GM23338 (cell line): ENCODE data around the gene MAMSTR. TPM values are rescaled to one million over a fixed set of nuclear protein-coding genes. Genes with fewer than 3 reads are reported as not detected.

Source experiments
- ATAC-seq: fragments of 200-7000 bp; cut with Tn5 transposase; 3 replicates; pipeline ENCODE4 v1.9.1; 2020
- DNase-seq: peaks from one replicate; pipeline ENCODE4 v3.0.0-alpha.2; 2015; ENCODE audit warnings: low spot score
- H2AFZ ChIP-seq: fragments of 200-600 bp; sonication (generic); 2 replicates; pipeline ENCODE4 v1.8.0; 2016; ENCODE audit warnings: antibody characterized with exemption, mild to moderate bottlenecking, moderate library complexity
- H3F3A ChIP-seq: fragments of 200-600 bp; sonication (generic); replicated peaks from 2 replicates; pipeline ENCODE4 v1.8.0; 2017; ENCODE audit warnings: antibody characterized with exemption, mixed run types, low read depth
- H3K27ac ChIP-seq: fragments of 200-600 bp; sonication (generic); 2 replicates; pipeline ENCODE4 v1.6.1; 2016; ENCODE audit warnings: low read depth
- H3K27me3 ChIP-seq: fragments of 200-600 bp; sonication (generic); 2 replicates; pipeline ENCODE4 v1.8.0; 2016; ENCODE audit warnings: mild to moderate bottlenecking, mixed run types, moderate library complexity; ENCODE audit not compliant: insufficient read depth
- H3K36me3 ChIP-seq: fragments of 200-600 bp; sonication (generic); 2 replicates; pipeline ENCODE4 v1.8.0; 2016; ENCODE audit warnings: mild to moderate bottlenecking; ENCODE audit not compliant: insufficient read depth
- H3K4me1 ChIP-seq: fragments of 200-600 bp; sonication (generic); 2 replicates; pipeline ENCODE4 v1.8.0; 2016; ENCODE audit warnings: mild to moderate bottlenecking, moderate library complexity; ENCODE audit not compliant: insufficient read depth
- H3K4me2 ChIP-seq: fragments of 200-600 bp; sonication (generic); 2 replicates; pipeline ENCODE4 v1.7.1; 2017; ENCODE audit warnings: mixed run types
- H3K4me3 ChIP-seq: fragments of 200-600 bp; sonication (generic); 2 replicates; pipeline ENCODE4 v1.6.1; 2016; ENCODE audit warnings: mixed run types
- H3K79me2 ChIP-seq: fragments of 200-600 bp; sonication (generic); replicated peaks from 2 replicates; pipeline ENCODE4 v1.8.0; 2017; ENCODE audit warnings: mild to moderate bottlenecking; ENCODE audit not compliant: insufficient read depth
- H3K9me2 ChIP-seq: fragments of 200-600 bp; sonication (generic); 2 replicates; pipeline ENCODE4 v1.8.0; 2017; ENCODE audit not compliant: insufficient read depth
- H4K20me1 ChIP-seq: fragments of 200-600 bp; sonication (generic); replicated peaks from 2 replicates; pipeline ENCODE4 v1.8.0; 2017; ENCODE audit warnings: mild to moderate bottlenecking; ENCODE audit not compliant: insufficient read depth
- H3K27ac Mint-ChIP-seq: 2 replicates; pipeline ENCODE4 v1.8.0; 2020; ENCODE audit warnings: inconsistent platforms, mild to moderate bottlenecking, moderate library complexity, mixed read lengths
- H3K27me3 Mint-ChIP-seq: 3 replicates; pipeline ENCODE4 v1.8.0; 2022; ENCODE audit warnings: low read depth, mild to moderate bottlenecking, moderate library complexity, mixed read lengths, inconsistent platforms; ENCODE audit not compliant: insufficient read depth, poor library complexity
- H3K36me3 Mint-ChIP-seq: 3 replicates; pipeline ENCODE4 v1.8.0; 2021; ENCODE audit warnings: low read depth, mild to moderate bottlenecking, inconsistent platforms, moderate library complexity, mixed read lengths
- H3K4me1 Mint-ChIP-seq: 3 replicates; pipeline ENCODE4 v1.8.0; 2020; ENCODE audit warnings: mild to moderate bottlenecking, inconsistent platforms, mixed read lengths
- H3K4me3 Mint-ChIP-seq: 3 replicates; pipeline ENCODE4 v1.8.0; 2021; ENCODE audit warnings: moderate library complexity, mild to moderate bottlenecking, inconsistent platforms, mixed read lengths
- H3K9me3 Mint-ChIP-seq: 3 replicates; pipeline ENCODE4 v1.8.0; 2020; ENCODE audit warnings: moderate library complexity, mild to moderate bottlenecking, inconsistent platforms, mixed read lengths
- CREB1 ChIP-seq: fragments of 250-450 bp; sonication (Bioruptor Pico); IDR thresholded peaks from 2 replicates; pipeline ENCODE4 v1.5.0; 2020; ENCODE audit warnings: low read depth, mild to moderate bottlenecking, moderate library complexity
- EZH2 ChIP-seq: fragments of 200-600 bp; sonication (generic); IDR thresholded peaks from one replicate; pipeline ENCODE4 v1.8.0; 2017; ENCODE audit warnings: antibody characterized with exemption, mild to moderate bottlenecking, low read depth; ENCODE audit not compliant: unreplicated experiment
- EZH2phosphoT487 ChIP-seq: fragments of 200-600 bp; sonication (generic); IDR thresholded peaks from one replicate; pipeline ENCODE4 v1.8.1; 2018; ENCODE audit warnings: antibody characterized with exemption; ENCODE audit not compliant: unreplicated experiment
- JUNB ChIP-seq: IDR thresholded peaks from one replicate; pipeline ENCODE4 v1.6.1; 2016; ENCODE audit warnings: antibody characterized with exemption; ENCODE audit not compliant: unreplicated experiment
- NANOG ChIP-seq: IDR thresholded peaks from 2 replicates; pipeline ENCODE4 v1.6.1; 2016; ENCODE audit warnings: antibody characterized with exemption, borderline replicate concordance
- POLR2AphosphoS5 ChIP-seq: IDR thresholded peaks from 2 replicates; pipeline ENCODE4 v1.6.1; 2016; ENCODE audit warnings: antibody characterized with exemption, low read depth
- STAT1 ChIP-seq: IDR thresholded peaks from one replicate; pipeline ENCODE4 v1.6.1; 2016; ENCODE audit warnings: antibody characterized with exemption; ENCODE audit not compliant: unreplicated experiment
- ZNF114 ChIP-seq: fragments of 250-450 bp; sonication (Bioruptor Pico); IDR thresholded peaks from 2 replicates; pipeline ENCODE4 v1.5.0; 2020; ENCODE audit warnings: mild to moderate bottlenecking, moderate library complexity
- ZNF331 ChIP-seq: fragments of 250-450 bp; sonication (Bioruptor Pico); IDR thresholded peaks from 2 replicates; pipeline ENCODE4 v1.5.0; 2020; ENCODE audit warnings: low read depth, mild to moderate bottlenecking, moderate library complexity
- polyA plus RNA-seq: library from polyadenylated mRNA; unstranded; fragments of >200 nt; fragmentation: Nextera tagmentation; extraction: Ambion mirVana; gene quantifications from 2 replicates; pipeline ENCODE4 v1.2.1, GENCODE V29; 2016
- total RNA-seq: library from RNA; depleted of rRNA; stranded (reverse); fragments of >200 nt; shearing (Covaris generic); gene quantifications from 2 replicates; pipeline ENCODE4 v1.2.3, GENCODE V29; 2014
- TF ChIP-seq, protein P1 (sequence below): IDR thresholded peaks from 2 replicates; pipeline ENCODE4 v1.6.1; 2016; ENCODE audit warnings: antibody characterized with exemption
- TF ChIP-seq, protein P2 (sequence below), 2 experiments: fragments of 200-600 bp in 1 of 2; sonication (generic) in 1 of 2; conservative IDR thresholded peaks; 2 replicates each; pipeline versions ENCODE4 v1.5.1 to v1.6.1; 2016 to 2017; ENCODE audit warnings: antibody characterized with exemption in 2 of 2, low read depth in 2 of 2, mild to moderate bottlenecking in 2 of 2, moderate library complexity in 1 of 2
- TF ChIP-seq, protein P3 (sequence below): fragments of 250-450 bp; sonication (Bioruptor Pico); IDR thresholded peaks from 2 replicates; pipeline ENCODE4 v1.5.0; 2020; ENCODE audit warnings: mild to moderate bottlenecking, moderate library complexity
- TF ChIP-seq, protein P4 (sequence below): IDR thresholded peaks from one replicate; pipeline ENCODE4 v1.6.1; 2018; ENCODE audit warnings: antibody characterized with exemption; ENCODE audit not compliant: unreplicated experiment

MAMSTR gene
- total and polyA plus RNA-seq, 2 experiments from 2014 or later: 1.9 to 2.0 TPM

DNA sequence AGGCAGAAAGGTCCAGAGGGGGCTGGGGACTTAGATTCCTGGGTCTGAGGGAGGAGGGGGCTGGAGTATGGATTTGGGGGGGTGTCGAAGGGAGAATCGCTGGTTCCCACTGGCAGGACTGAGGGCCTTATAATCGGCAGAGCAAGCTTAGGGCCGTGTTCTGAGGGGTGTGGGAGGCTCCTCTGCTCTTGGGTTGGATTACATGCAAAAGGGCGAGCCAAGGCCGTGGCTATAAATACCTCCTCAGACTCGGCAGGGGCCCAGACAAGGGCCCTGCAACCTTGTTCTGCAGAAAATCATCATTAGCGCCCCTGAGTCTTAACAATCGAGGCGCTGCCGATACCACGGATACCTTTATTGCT is 707 bp upstream of the MAMSTR start:
- H3K4me2 ChIP-seq: peak overlapping the region; percentile 70

More for the DNA sequence above, 707 bp upstream of the MAMSTR start:
- Histone ChIP-seq H3K27ac (no peak overlapping the region), H3K4me1 (peaks cover 34% of the 10 kb centered on the region), H3K79me2 (no peaks in the 10 kb centered on the region), H3K9me2 (no peaks in the 10 kb centered on the region), H3K27me3 (no peaks in the 10 kb centered on the region), H4K20me1 (no peaks in the 10 kb centered on the region), H3K4me3 (peak overlapping the region; percentile 58), H3F3A (peaks cover 9% of the 10 kb centered on the region; the same call in 1 of the 2 replicates), H3K36me3 (no peaks in the 10 kb centered on the region), H2AFZ (no peak overlapping the region)
- H3K4me3 Mint-ChIP-seq: peak overlapping the region; percentile 99
- H3K36me3 Mint-ChIP-seq: no peaks in the 10 kb centered on the region; the same call in 2 of the 3 replicates
- DNase-seq (no peak), ATAC-seq (no peak)
- peaks cover 22% of the 10 kb centered on the region for H3K27me3 Mint-ChIP-seq
- TF ChIP-seq, protein P1, sequence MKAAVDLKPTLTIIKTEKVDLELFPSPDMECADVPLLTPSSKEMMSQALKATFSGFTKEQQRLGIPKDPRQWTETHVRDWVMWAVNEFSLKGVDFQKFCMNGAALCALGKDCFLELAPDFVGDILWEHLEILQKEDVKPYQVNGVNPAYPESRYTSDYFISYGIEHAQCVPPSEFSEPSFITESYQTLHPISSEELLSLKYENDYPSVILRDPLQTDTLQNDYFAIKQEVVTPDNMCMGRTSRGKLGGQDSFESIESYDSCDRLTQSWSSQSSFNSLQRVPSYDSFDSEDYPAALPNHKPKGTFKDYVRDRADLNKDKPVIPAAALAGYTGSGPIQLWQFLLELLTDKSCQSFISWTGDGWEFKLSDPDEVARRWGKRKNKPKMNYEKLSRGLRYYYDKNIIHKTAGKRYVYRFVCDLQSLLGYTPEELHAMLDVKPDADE: no peak
- TF ChIP-seq JUNB: no peak
- no peak for TF ChIP-seq CREB1 (CRISPR knock-in tag)
- TF ChIP-seq ZNF114: no peak
- TF ChIP-seq EZH2: no peak
- TF ChIP-seq ZNF331 (CRISPR knock-in tag): no peak
- no peak for TF ChIP-seq STAT1
- TF ChIP-seq, protein P2, sequence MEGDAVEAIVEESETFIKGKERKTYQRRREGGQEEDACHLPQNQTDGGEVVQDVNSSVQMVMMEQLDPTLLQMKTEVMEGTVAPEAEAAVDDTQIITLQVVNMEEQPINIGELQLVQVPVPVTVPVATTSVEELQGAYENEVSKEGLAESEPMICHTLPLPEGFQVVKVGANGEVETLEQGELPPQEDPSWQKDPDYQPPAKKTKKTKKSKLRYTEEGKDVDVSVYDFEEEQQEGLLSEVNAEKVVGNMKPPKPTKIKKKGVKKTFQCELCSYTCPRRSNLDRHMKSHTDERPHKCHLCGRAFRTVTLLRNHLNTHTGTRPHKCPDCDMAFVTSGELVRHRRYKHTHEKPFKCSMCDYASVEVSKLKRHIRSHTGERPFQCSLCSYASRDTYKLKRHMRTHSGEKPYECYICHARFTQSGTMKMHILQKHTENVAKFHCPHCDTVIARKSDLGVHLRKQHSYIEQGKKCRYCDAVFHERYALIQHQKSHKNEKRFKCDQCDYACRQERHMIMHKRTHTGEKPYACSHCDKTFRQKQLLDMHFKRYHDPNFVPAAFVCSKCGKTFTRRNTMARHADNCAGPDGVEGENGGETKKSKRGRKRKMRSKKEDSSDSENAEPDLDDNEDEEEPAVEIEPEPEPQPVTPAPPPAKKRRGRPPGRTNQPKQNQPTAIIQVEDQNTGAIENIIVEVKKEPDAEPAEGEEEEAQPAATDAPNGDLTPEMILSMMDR (conservative IDR thresholded peaks at IDR 0.05; ENCODE audit: low read depth in 2 of 2): no peak
- TF ChIP-seq, protein P3, sequence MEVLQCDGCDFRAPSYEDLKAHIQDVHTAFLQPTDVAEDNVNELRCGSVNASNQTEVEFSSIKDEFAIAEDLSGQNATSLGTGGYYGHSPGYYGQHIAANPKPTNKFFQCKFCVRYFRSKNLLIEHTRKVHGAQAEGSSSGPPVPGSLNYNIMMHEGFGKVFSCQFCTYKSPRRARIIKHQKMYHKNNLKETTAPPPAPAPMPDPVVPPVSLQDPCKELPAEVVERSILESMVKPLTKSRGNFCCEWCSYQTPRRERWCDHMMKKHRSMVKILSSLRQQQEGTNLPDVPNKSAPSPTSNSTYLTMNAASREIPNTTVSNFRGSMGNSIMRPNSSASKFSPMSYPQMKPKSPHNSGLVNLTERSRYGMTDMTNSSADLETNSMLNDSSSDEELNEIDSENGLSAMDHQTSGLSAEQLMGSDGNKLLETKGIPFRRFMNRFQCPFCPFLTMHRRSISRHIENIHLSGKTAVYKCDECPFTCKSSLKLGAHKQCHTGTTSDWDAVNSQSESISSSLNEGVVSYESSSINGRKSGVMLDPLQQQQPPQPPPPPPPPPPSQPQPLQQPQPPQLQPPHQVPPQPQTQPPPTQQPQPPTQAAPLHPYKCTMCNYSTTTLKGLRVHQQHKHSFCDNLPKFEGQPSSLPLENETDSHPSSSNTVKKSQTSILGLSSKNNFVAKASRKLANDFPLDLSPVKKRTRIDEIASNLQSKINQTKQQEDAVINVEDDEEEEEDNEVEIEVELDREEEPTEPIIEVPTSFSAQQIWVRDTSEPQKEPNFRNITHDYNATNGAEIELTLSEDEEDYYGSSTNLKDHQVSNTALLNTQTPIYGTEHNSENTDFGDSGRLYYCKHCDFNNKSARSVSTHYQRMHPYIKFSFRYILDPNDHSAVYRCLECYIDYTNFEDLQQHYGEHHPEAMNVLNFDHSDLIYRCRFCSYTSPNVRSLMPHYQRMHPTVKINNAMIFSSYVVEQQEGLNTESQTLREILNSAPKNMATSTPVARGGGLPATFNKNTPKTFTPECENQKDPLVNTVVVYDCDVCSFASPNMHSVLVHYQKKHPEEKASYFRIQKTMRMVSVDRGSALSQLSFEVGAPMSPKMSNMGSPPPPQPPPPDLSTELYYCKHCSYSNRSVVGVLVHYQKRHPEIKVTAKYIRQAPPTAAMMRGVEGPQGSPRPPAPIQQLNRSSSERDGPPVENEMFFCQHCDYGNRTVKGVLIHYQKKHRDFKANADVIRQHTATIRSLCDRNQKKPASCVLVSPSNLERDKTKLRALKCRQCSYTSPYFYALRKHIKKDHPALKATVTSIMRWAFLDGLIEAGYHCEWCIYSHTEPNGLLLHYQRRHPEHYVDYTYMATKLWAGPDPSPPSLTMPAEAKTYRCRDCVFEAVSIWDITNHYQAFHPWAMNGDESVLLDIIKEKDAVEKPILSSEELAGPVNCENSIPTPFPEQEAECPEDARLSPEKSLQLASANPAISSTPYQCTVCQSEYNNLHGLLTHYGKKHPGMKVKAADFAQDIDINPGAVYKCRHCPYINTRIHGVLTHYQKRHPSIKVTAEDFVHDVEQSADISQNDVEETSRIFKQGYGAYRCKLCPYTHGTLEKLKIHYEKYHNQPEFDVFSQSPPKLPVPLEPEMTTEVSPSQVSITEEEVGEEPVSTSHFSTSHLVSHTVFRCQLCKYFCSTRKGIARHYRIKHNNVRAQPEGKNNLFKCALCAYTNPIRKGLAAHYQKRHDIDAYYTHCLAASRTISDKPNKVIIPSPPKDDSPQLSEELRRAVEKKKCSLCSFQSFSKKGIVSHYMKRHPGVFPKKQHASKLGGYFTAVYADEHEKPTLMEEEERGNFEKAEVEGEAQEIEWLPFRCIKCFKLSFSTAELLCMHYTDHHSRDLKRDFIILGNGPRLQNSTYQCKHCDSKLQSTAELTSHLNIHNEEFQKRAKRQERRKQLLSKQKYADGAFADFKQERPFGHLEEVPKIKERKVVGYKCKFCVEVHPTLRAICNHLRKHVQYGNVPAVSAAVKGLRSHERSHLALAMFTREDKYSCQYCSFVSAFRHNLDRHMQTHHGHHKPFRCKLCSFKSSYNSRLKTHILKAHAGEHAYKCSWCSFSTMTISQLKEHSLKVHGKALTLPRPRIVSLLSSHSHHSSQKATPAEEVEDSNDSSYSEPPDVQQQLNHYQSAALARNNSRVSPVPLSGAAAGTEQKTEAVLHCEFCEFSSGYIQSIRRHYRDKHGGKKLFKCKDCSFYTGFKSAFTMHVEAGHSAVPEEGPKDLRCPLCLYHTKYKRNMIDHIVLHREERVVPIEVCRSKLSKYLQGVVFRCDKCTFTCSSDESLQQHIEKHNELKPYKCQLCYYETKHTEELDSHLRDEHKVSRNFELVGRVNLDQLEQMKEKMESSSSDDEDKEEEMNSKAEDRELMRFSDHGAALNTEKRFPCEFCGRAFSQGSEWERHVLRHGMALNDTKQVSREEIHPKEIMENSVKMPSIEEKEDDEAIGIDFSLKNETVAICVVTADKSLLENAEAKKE: no peak
- no peak for TF ChIP-seq NANOG
- TF ChIP-seq, protein P4, sequence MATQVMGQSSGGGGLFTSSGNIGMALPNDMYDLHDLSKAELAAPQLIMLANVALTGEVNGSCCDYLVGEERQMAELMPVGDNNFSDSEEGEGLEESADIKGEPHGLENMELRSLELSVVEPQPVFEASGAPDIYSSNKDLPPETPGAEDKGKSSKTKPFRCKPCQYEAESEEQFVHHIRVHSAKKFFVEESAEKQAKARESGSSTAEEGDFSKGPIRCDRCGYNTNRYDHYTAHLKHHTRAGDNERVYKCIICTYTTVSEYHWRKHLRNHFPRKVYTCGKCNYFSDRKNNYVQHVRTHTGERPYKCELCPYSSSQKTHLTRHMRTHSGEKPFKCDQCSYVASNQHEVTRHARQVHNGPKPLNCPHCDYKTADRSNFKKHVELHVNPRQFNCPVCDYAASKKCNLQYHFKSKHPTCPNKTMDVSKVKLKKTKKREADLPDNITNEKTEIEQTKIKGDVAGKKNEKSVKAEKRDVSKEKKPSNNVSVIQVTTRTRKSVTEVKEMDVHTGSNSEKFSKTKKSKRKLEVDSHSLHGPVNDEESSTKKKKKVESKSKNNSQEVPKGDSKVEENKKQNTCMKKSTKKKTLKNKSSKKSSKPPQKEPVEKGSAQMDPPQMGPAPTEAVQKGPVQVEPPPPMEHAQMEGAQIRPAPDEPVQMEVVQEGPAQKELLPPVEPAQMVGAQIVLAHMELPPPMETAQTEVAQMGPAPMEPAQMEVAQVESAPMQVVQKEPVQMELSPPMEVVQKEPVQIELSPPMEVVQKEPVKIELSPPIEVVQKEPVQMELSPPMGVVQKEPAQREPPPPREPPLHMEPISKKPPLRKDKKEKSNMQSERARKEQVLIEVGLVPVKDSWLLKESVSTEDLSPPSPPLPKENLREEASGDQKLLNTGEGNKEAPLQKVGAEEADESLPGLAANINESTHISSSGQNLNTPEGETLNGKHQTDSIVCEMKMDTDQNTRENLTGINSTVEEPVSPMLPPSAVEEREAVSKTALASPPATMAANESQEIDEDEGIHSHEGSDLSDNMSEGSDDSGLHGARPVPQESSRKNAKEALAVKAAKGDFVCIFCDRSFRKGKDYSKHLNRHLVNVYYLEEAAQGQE: no peak
- no peak for TF ChIP-seq POLR2AphosphoS5
- TF ChIP-seq EZH2phosphoT487: no peak
- peaks cover 3% of the 10 kb centered on the region; the same call in 1 of the 3 replicates for H3K9me3 Mint-ChIP-seq
- no peak overlapping the region; the same call in 1 of the 2 replicates for H3K27ac Mint-ChIP-seq
- H3K4me1 Mint-ChIP-seq: peaks cover 37% of the 10 kb centered on the region
